Endodermal cell (in vitro differentiated cells): Measurements from ENCODE around the gene STARD4. TPM values are rescaled to one million over a fixed set of nuclear protein-coding genes. Genes with fewer than 3 reads are reported as not detected.

Experiments used
- DNase-seq: peaks from one replicate; pipeline ENCODE4 v3.0.0-alpha.2; 2017
- H3K27ac ChIP-seq: 2 replicates; pipeline ENCODE4 v1.5.1; 2013; ENCODE audit warnings: mild to moderate bottlenecking, low read depth, low read length, moderate library complexity
- H3K27me3 ChIP-seq: 2 replicates; pipeline ENCODE4 v1.6.1; 2013; ENCODE audit warnings: mild to moderate bottlenecking, low read length, moderate library complexity; ENCODE audit not compliant: insufficient read depth, control insufficient read depth, poor library complexity, severe bottlenecking
- H3K36me3 ChIP-seq: 2 replicates; pipeline ENCODE4 v1.7.0; 2013; ENCODE audit warnings: mild to moderate bottlenecking, low read length, moderate library complexity; ENCODE audit not compliant: control insufficient read depth, insufficient read depth
- H3K4me1 ChIP-seq: one replicate; pipeline ENCODE4 v1.7.0; 2013; ENCODE audit warnings: low read length; ENCODE audit not compliant: control insufficient read depth, insufficient read depth
- H3K4me3 ChIP-seq: 2 replicates; pipeline ENCODE4 v1.5.1; 2013; ENCODE audit warnings: mild to moderate bottlenecking, low read length, moderate library complexity
- H3K9ac ChIP-seq: 2 replicates; pipeline ENCODE4 v1.6.1; 2013; ENCODE audit warnings: mild to moderate bottlenecking, low read length, moderate library complexity; ENCODE audit not compliant: poor library complexity, severe bottlenecking; ENCODE audit errors: extremely low read depth
- H3K9me3 ChIP-seq: 2 replicates; pipeline ENCODE4 v1.6.1; 2013; ENCODE audit warnings: mild to moderate bottlenecking, low read length, moderate library complexity; ENCODE audit not compliant: control insufficient read depth
- H3K27ac Mint-ChIP-seq: 2 replicates; pipeline ENCODE4 v1.8.0; 2020; ENCODE audit warnings: mixed read lengths
- H3K27me3 Mint-ChIP-seq: 2 replicates; pipeline ENCODE4 v1.8.0; 2021; ENCODE audit warnings: mild to moderate bottlenecking, mixed read lengths; ENCODE audit not compliant: insufficient read depth
- H3K36me3 Mint-ChIP-seq: 2 replicates; pipeline ENCODE4 v1.8.0; 2020; ENCODE audit warnings: low read depth, mixed read lengths
- H3K4me1 Mint-ChIP-seq: 2 replicates; pipeline ENCODE4 v1.8.0; 2020; ENCODE audit warnings: mixed read lengths
- H3K4me3 Mint-ChIP-seq: 2 replicates; pipeline ENCODE4 v1.8.0; 2020; ENCODE audit warnings: mild to moderate bottlenecking, moderate library complexity, mixed read lengths
- H3K9me3 Mint-ChIP-seq: 2 replicates; pipeline ENCODE4 v1.8.0; 2020; ENCODE audit warnings: mild to moderate bottlenecking, mixed read lengths
- WGBS, 2 experiments: methylation state at CpG; one replicate each; pipeline versions ENCODE4 v1.1.5 to v1.1.7; 2013; ENCODE audit warnings: missing lambda C conversion rate in 2 of 2, mixed read lengths in 1 of 2; ENCODE audit not compliant: insufficient coverage in 1 of 2, insufficient read length in 1 of 2; 5-methylcytosine and 5-hydroxymethylcytosine counted together
- total RNA-seq, 2 donors: library from RNA; stranded (reverse); fragmentation: NEBNext Ultra II Directional in 1 of 2; extraction: Animal tissue kit (Norgen Biotek cat#: 25700) in 1 of 2; gene quantifications; 2 replicates in 1 of 2; 3 replicates in 1 of 2; pipeline ENCODE4 v1.2.1, GENCODE V29; 2021
- TF ChIP-seq, protein P1 (sequence below): fragments of 200-600 bp; sonication (generic); conservative IDR thresholded peaks from 2 replicates; pipeline ENCODE4 v1.5.0; 2021; ENCODE audit warnings: antibody characterized with exemption, mild to moderate bottlenecking

STARD4 gene
- total RNA-seq, 2 donors from 2014 or later: 29.5 to 40.7 TPM

DNA sequence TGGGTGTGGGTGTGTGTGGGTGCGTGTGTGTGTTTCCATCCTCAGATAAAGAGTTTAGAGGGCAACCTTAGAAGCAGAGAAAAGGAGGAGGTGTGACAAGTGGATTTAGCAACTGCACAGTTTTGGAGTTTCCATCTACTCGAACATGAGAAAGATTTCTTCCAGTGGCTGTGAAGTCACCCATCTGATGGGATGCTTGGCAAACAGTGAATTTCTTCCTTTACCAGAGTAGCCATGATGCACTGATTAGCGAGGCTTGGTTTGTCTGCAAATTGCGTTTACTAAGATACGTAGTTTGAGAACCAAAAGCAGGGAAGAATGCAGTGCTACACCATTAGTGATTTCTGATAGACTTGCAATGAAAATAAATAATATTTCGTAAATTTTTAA, 791 bp upstream of the STARD4 start:
- no peak for DNase-seq
- H3K9ac ChIP-seq: peak overlapping the region; percentile 45
- H3K4me3 ChIP-seq: peak overlapping the region; percentile 94
- peak overlapping the region; percentile 95 for H3K27ac ChIP-seq
- no peaks in the 10 kb centered on the region for H3K27me3 Mint-ChIP-seq
- H3K9me3 ChIP-seq: no peaks in the 10 kb centered on the region
- H3K4me1 ChIP-seq: peaks cover 5% of the 10 kb centered on the region
- H3K36me3 ChIP-seq: no peaks in the 10 kb centered on the region
- H3K4me3 Mint-ChIP-seq: peak overlapping the region; percentile 94
- H3K27ac Mint-ChIP-seq: peak overlapping the region; percentile 95
- H3K4me1 Mint-ChIP-seq: peaks cover 28% of the 10 kb centered on the region
- no peaks in the 10 kb centered on the region for H3K9me3 Mint-ChIP-seq
- H3K36me3 Mint-ChIP-seq: no peaks in the 10 kb centered on the region
- no peaks in the 10 kb centered on the region for H3K27me3 ChIP-seq
- WGBS, 2 experiments: 49 to 64% methylated on average over 3 to 6 of the region's 6 CpGs
- TF ChIP-seq, protein P1, sequence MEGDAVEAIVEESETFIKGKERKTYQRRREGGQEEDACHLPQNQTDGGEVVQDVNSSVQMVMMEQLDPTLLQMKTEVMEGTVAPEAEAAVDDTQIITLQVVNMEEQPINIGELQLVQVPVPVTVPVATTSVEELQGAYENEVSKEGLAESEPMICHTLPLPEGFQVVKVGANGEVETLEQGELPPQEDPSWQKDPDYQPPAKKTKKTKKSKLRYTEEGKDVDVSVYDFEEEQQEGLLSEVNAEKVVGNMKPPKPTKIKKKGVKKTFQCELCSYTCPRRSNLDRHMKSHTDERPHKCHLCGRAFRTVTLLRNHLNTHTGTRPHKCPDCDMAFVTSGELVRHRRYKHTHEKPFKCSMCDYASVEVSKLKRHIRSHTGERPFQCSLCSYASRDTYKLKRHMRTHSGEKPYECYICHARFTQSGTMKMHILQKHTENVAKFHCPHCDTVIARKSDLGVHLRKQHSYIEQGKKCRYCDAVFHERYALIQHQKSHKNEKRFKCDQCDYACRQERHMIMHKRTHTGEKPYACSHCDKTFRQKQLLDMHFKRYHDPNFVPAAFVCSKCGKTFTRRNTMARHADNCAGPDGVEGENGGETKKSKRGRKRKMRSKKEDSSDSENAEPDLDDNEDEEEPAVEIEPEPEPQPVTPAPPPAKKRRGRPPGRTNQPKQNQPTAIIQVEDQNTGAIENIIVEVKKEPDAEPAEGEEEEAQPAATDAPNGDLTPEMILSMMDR: no peak

DNA sequence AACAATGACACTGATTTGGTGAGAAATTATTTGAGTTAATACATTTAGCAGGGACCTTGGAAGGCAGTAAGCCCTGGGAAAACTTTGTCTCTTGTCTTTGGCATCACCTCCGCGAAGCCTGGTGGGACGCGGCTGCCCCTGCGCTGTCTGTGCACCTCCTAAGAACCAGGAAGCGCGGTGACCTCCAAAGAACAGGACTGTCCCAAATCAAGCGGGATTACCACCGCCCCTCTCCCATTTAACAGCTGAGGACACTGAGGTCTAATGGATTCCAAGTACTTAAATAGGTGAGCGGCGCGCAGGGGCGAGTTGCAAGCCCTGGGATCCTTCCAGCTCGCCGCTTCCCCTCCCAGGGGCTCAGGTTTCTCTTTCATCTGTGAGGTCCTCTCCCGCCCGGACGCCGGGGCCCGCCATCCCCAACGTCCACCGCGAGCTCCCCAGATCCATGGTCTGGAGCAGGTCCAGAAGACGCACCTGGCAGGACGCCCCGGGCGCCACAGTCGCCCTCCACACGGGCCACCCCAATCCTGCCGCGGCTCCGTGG, 432 bp downstream of the STARD4 start:
- peak overlapping the region; percentile 94 for H3K4me3 Mint-ChIP-seq
- H3K4me1 Mint-ChIP-seq: peaks cover 28% of the 10 kb centered on the region
- no peaks in the 10 kb centered on the region for H3K9me3 Mint-ChIP-seq
- no peaks in the 10 kb centered on the region for H3K36me3 Mint-ChIP-seq
- Histone ChIP-seq H3K36me3 (no peaks in the 10 kb centered on the region), H3K27ac (peak overlapping the region; percentile 75), H3K27me3 (no peaks in the 10 kb centered on the region), H3K4me1 (peaks cover 5% of the 10 kb centered on the region), H3K4me3 (peak overlapping the region; percentile 94), H3K9me3 (no peaks in the 10 kb centered on the region), H3K9ac (peak overlapping the region; percentile 58)
- TF ChIP-seq, protein P1: no peak
- H3K27me3 Mint-ChIP-seq: no peaks in the 10 kb centered on the region
- WGBS, 2 experiments: 0 to 1% methylated on average over 15 to 32 of the region's 32 CpGs
- no peak for DNase-seq
- H3K27ac Mint-ChIP-seq: peak overlapping the region; percentile 95

DNA sequence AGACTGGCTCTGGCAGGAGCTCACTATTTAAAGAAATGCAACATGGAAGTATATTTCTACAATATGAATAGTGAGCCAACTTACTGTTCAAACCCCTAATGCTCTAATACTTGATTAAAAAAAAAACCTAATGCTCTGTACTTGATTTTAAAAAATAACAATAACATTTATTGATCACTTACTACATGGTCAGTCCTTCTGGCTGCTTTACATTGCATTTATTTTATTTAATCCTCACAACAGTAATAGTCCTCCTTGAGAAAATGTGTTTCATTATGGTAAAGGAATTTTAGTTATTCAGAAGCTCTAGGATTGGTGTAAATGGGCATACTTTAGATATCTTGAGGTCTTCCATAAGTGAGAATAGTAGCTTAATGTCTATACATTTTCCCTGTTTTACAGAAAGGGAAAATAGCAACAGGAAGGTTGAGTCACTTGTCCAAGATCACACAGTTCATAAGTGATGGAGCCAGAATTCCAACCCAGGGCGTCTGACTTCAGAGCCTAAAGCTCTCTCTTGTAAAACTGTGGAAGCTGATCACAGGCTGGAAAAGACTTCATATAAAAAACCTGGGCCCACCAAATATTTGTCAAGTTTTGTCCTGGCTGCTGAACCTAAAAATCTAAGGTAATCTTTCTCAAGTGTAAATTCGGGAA, 1.0 kb downstream of the STARD4 start:
- TF ChIP-seq, protein P1: no peak
- no peaks in the 10 kb centered on the region for H3K27me3 ChIP-seq
- H3K9me3 ChIP-seq: no peaks in the 10 kb centered on the region
- Mint-ChIP-seq H3K27me3 (no peaks in the 10 kb centered on the region), H3K27ac (peak overlapping the region; percentile 95), H3K4me3 (peak overlapping the region; percentile 94), H3K4me1 (peaks cover 28% of the 10 kb centered on the region), H3K36me3 (no peaks in the 10 kb centered on the region), H3K9me3 (no peaks in the 10 kb centered on the region)
- peak overlapping the region; percentile 94 for H3K4me3 ChIP-seq
- peak overlapping the region; percentile 58 for H3K9ac ChIP-seq
- WGBS, 2 experiments: 0 to 5% methylated on average over 2 of the region's 2 CpGs
- DNase-seq: no peak
- no peaks in the 10 kb centered on the region for H3K36me3 ChIP-seq
- H3K27ac ChIP-seq: peak overlapping the region; percentile 75
- H3K4me1 ChIP-seq: peaks cover 5% of the 10 kb centered on the region
